HT-29 (cell line): Measurements from ENCODE around the gene KRTAP5-6. TPM values are rescaled to one million over a fixed set of nuclear protein-coding genes. Genes with fewer than 3 reads are reported as not detected.
"Not testable (repeated sequence)": the region's sequence is repeated elsewhere in the genome, so short reads cannot be mapped to it uniquely, and the experiment has no call there.

Source experiments
- DNase-seq: peaks from one replicate; pipeline ENCODE4 v3.0.0-alpha.2; 2015; ENCODE audit warnings: low spot score
- total RNA-seq: library from RNA; depleted of rRNA; stranded (reverse); fragments of >200 nt; shearing (Covaris generic); gene quantifications from 2 replicates; pipeline ENCODE4 v1.2.3, GENCODE V29; 2014

The KRTAP5-6 gene
- total RNA-seq, 1 experiment from 2014 or later, result not detected

GRCh38 chr11:1661454-1662269, 35.3 kb upstream of the KRTAP5-6 start:
- not testable (repeated sequence) for DNase-seq

DNA sequence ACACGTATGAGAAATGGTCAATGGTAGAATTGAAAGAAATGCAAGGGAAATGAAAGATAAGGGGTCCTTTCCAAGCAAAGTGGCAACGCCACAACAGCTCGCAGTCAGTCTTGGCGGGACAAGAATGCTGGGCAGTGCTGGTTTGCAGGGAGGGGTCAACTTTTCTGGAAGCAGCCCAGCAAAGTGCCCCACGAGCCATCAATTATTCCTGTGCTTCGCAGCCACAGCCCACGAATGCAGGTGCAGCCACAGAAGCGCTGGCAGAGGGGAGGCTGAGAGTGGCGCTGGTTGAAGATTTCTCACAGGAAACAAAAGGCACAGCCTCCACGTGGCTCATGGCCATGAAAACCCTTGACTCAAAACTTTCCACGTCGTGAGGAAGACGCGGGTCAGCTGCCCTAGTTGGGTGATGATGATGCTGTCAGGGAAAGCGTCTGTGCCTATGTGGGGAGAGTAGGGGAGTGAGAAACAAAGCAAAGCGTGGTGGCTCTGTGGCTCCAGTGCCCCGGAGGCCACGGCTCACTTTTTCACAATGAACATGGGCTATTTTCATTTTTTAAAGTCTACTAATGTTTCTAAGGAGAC, 34.2 kb upstream of the KRTAP5-6 start:
- DNase-seq, result not testable (repeated sequence)

GRCh38 chr11:1665313-1665712, 31.7 kb upstream of the KRTAP5-6 start:
- DNase-seq, result no peak

DNA sequence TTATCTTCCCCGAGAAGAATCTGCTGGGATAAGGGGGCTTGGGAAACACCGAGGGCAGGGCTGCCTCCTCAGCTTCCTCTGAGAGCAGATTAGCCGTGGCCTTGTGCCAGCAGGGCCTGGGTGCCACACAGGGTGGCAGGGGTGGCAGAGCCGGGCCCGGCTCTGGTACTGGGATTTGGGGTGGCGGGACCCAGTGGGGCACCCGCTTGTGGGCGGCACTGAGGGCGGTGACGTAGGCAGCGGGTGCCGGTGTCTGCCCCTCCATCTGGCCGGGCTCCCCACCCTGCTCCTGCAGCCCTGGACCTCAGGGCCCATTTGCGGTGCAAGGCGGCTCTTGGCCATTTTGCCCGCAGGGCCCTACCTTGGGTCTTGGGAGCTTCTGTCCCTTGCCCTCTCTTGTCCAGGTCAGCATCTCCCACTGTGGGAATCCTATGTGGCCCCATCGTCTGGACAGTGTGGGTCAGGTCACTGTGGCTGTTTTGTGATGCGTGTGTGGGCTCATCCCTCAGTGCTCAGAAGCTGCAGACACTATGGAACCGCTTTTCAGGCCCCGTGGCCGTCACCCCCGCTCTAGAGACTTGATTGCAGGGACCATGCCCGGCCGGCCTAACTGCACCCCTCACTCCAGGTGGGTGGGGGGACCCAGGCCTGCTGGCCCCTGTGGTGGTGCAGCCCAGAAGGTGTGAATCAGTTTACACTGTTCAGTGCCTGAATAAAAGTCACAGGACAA, 29.7 kb upstream of the KRTAP5-6 start:
- DNase-seq, result no peak

DNA sequence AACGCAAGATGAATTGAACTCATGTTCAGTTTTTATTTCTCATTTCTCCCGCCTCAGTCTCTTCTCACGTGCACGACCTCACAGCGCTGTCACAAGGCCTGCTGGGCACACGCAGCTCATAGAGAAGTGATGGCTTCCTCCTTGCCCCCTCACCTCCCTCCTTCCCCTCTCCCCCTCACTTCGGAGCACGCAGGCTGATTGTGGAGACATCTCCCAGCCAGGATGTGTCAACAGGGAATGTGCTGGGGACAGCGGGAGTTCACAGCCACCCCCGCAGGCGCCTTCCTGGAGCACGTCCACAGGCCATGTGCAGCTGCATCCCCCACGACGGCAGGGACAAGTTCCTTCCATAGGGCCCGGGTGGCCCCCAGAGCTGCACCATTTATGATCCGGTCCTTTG, 29.1 kb upstream of the KRTAP5-6 start:
- no peak for DNase-seq

DNA sequence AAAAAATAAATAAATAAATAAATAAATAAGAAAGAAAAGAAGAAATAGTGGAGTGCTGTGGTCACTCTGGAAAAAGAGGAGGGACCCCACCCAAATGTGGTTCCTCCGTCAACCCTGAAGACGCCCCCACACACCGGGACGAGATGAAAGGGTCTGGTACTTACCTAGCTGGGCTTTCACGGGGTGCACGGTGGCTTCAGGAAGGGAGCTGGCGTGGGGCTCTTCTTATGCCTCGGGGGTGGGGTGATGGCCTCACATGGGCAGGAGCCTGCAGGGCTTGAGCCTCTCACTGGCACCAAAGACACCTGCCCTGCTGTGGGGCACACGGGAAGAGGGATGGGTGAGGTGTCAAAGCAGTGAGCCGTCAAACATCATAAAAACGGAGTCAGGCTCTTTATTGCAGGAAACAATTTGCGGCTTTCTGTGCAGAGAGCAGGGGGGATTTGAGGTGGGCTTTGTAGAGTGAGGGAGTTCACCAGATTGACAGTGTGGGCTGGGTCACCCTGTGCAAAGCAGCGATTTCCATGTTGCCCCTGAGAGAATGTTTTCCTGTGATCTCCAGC, 28.0 kb upstream of the KRTAP5-6 start:
- DNase-seq, result no peak

DNA sequence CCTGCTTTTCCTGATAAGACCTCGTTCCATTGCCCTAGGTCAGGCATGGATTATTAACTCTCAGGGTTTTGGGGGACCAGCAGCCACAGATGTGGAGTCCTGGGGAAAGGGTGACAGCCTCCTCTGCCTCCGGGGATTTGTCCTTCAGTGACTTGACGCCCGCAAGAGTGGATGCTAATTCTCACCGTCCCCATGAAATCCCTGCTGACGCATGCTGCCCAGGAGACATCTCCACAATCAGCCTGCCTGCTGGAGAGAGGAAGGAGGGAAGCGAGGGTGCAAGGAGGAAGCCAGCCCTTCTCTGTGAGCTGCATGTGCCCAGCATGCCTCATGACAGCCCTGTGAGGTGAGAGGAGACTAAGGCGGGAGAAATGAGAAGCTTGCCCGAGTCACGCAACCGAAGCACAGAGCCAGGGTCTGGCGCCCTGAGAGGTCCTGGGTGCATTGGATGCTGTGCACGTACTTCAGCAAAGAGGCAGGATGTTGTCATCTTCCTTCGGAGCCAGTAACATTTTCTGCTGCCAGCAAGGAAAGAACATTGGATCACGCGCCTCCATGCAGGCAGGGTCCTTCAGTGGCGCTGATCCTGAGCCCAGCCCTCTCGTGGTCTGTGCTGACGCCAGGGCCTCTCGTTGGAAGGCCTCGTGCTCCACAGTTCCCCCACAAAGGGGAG, 27.3 kb upstream of the KRTAP5-6 start:
- no peak for DNase-seq

DNA sequence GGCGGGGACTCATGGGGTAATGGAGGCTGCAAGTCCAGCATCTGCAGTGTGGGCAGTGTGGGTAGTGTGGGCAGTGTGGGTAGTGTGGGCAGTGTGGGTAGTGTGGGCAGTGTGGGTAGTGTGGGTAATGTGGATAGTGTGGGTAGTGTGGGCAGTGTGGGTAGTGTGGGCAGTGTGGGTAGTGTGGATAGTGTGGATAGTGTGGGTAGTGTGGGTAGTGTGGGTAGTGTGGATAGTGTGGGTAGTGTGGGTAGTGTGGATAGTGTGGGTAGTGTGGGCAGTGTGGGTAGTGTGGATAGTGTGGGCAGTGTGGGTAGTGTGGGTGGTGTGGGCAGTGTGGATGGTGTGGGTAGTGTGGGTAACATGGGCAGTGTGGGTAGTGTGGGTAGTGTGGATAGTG, 26.5 kb upstream of the KRTAP5-6 start:
- DNase-seq, result not testable (repeated sequence)

GRCh38 chr11:1670905-1671371, 26.1 kb upstream of the KRTAP5-6 start:
- no peak for DNase-seq

GRCh38 chr11:1671658-1672057, 25.3 kb upstream of the KRTAP5-6 start:
- DNase-seq, result no peak

GRCh38 chr11:1672613-1673350, 24.2 kb upstream of the KRTAP5-6 start:
- DNase-seq, result no peak

GRCh38 chr11:1673446-1674172, 23.4 kb upstream of the KRTAP5-6 start:
- no peak for DNase-seq

- no peak for DNase-seq
Observed at GRCh38 chr11:1674173-1675131, 22.5 kb upstream of the KRTAP5-6 start.

- DNase-seq, result no peak
Observed at GRCh38 chr11:1675536-1676228, 21.3 kb upstream of the KRTAP5-6 start.

GRCh38 chr11:1676229-1676740, 20.7 kb upstream of the KRTAP5-6 start:
- DNase-seq, result no peak

GRCh38 chr11:1679881-1680280, 17.1 kb upstream of the KRTAP5-6 start:
- no peak for DNase-seq

DNA sequence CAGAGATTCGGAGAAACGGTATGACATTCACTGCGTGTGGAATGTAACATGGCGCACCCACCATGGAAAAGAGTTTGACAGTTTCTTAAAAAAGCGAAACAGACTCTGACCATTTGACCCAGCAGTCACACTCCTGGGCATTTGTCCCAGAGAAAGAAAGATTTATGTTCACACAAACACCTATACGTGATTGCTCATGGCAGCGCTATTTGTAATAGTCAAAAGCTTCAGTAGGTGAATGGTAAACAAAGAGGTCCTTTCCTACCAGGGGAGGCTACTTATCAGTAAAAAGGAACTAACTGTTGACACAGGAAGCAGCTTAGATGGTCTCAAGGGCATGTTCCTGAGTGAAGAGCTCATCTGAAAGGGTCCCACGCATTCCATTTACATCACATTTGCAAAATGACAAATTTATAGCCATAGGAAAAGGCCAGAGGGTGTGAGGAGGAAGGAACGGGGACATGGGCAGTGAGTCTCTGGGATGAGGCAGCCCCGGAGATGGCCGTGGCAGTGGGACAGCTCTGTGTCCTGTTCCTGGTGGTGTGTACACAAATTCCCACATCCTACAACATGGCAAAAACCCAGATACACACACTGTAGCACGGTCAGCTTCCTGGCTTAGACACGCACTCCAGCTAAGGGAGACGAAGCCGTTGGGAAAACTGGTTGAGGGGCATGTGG, 14.6 kb upstream of the KRTAP5-6 start:
- DNase-seq, result no peak
